ENCODE results near the gene CFAP20DC. TPM values are rescaled to one million over a fixed set of nuclear protein-coding genes. Genes with fewer than 3 reads are reported as not detected.
"Not testable (repeated sequence)": the region's sequence is repeated elsewhere in the genome, so short reads cannot be mapped to it uniquely, and the experiment has no call there.

The CFAP20DC gene
- total RNA-seq, 1 experiment from 2014 or later, result 2.9 TPM

- no peak overlapping the region for H2AFZ ChIP-seq (ENCODE audit: low read depth, low read length, poor library complexity, severe bottlenecking)
- no peak overlapping the region for H3K27ac ChIP-seq (ENCODE audit: low read depth, low read length)
- H3K9me2 ChIP-seq (ENCODE audit: insufficient read depth), result no peaks in the 10 kb centered on the region
- H3K4me2 ChIP-seq (ENCODE audit: low read length), result no peak overlapping the region
- no TSS peak for BruUV-seq (replicated peaks)
- no peak for ATAC-seq
- no peak for TF ChIP-seq POLR2A (IDR thresholded peaks at IDR 0.05; ENCODE audit: borderline replicate concordance, extremely low read depth, insufficient read depth, insufficient read length)
- no peak for TF ChIP-seq SP1 (IDR thresholded peaks at IDR 0.05; ENCODE audit: low read depth)
- TF ChIP-seq ATF3 (IDR thresholded peaks at IDR 0.05), result no peak
- no peak for TF ChIP-seq ZNF274 (IDR thresholded peaks at IDR 0.05; ENCODE audit: low read depth, low read length)
- TF ChIP-seq ELF1 (IDR thresholded peaks at IDR 0.05; ENCODE audit: borderline replicate concordance, low read depth), result no peak
- TF ChIP-seq EZH2phosphoT487 (IDR thresholded peaks at IDR 0.05; ENCODE audit: borderline replicate concordance), result no peak
- TF ChIP-seq EZH2 (IDR thresholded peaks at IDR 0.05), result no peak
- no peaks in the 10 kb centered on the region for H4K20me1 ChIP-seq (ENCODE audit: insufficient read depth)
- H3K4me1 ChIP-seq (ENCODE audit: control insufficient read depth in 1 of 2, insufficient read depth in 2 of 2, low read length in 2 of 2), result no peaks in the 10 kb centered on the region
- H3K36me3 ChIP-seq (ENCODE audit: control insufficient read depth in 1 of 2, insufficient read depth in 2 of 2, low read length in 2 of 2), result no peaks in the 10 kb centered on the region
- intact Hi-C loops (cut with micrococcal nuclease), result no loop called here
- H3K4me3 ChIP-seq (replicated peaks in 1 of 2; ENCODE audit: low read depth in 1 of 2, low read length in 2 of 2), result no peak overlapping the region
- POLR2A ChIA-PET, result no interaction called here
- no peak overlapping the region for H3K9ac ChIP-seq (ENCODE audit: low read length)
- no peak for DNase-seq (ENCODE audit: low read depth, low spot score)
- no peaks in the 10 kb centered on the region for H3K9me3 ChIP-seq (ENCODE audit: control insufficient read depth in 1 of 2, insufficient read depth in 1 of 2, low read depth in 1 of 2, low read length in 2 of 2)
- CTCF ChIA-PET, result no interaction called here
- RAD21 ChIA-PET (ENCODE audit: low non-redundant PET in 1 of 2, low total read pairs in 2 of 2, uncharacterized antibody in 2 of 2, unreplicated experiment in 2 of 2), result no interaction called here
- H3K27me3 ChIP-seq (ENCODE audit: insufficient read depth, low read length), result no peaks in the 10 kb centered on the region
- H3K79me2 ChIP-seq (ENCODE audit: insufficient read depth, low read length), result no peaks in the 10 kb centered on the region
Measured at GRCh38 chr3:58897646-58898045, 152.2 kb downstream of the CFAP20DC start.

- intact Hi-C loops (cut with micrococcal nuclease); H3K27ac ChIP-seq (ENCODE audit: low read depth, low read length); H3K79me2 ChIP-seq (ENCODE audit: insufficient read depth, low read length); BruUV-seq (replicated peaks); CTCF ChIA-PET; H3K9ac ChIP-seq (ENCODE audit: low read length); H3K9me3 ChIP-seq (ENCODE audit: control insufficient read depth in 1 of 2, insufficient read depth in 1 of 2, low read depth in 1 of 2, low read length in 2 of 2); DNase-seq (ENCODE audit: low read depth, low spot score); RAD21 ChIA-PET (ENCODE audit: low non-redundant PET in 1 of 2, low total read pairs in 2 of 2, uncharacterized antibody in 2 of 2, unreplicated experiment in 2 of 2); H3K36me3 ChIP-seq (ENCODE audit: control insufficient read depth in 1 of 2, insufficient read depth in 2 of 2, low read length in 2 of 2); H3K4me3 ChIP-seq (replicated peaks in 1 of 2; ENCODE audit: low read depth in 1 of 2, low read length in 2 of 2); H3K4me2 ChIP-seq (ENCODE audit: low read length); H3K27me3 ChIP-seq (ENCODE audit: insufficient read depth, low read length); H3K4me1 ChIP-seq (ENCODE audit: control insufficient read depth in 1 of 2, insufficient read depth in 2 of 2, low read length in 2 of 2); H4K20me1 ChIP-seq (ENCODE audit: insufficient read depth); ATAC-seq; POLR2A ChIA-PET; H3K9me2 ChIP-seq (ENCODE audit: insufficient read depth); H2AFZ ChIP-seq (ENCODE audit: low read depth, low read length, poor library complexity, severe bottlenecking): not testable (repeated sequence)
Measured at GRCh38 chr3:58895678-58896077, 154.1 kb downstream of the CFAP20DC start.

GRCh38 chr3:58892526-58892925 is 157.3 kb downstream of the CFAP20DC start:
- H3K36me3 ChIP-seq (ENCODE audit: control insufficient read depth in 1 of 2, insufficient read depth in 2 of 2, low read length in 2 of 2); H3K4me1 ChIP-seq (ENCODE audit: control insufficient read depth in 1 of 2, insufficient read depth in 2 of 2, low read length in 2 of 2); ATAC-seq; H3K79me2 ChIP-seq (ENCODE audit: insufficient read depth, low read length); RAD21 ChIA-PET (ENCODE audit: low non-redundant PET in 1 of 2, low total read pairs in 2 of 2, uncharacterized antibody in 2 of 2, unreplicated experiment in 2 of 2); H3K4me3 ChIP-seq (replicated peaks in 1 of 2; ENCODE audit: low read depth in 1 of 2, low read length in 2 of 2); H3K4me2 ChIP-seq (ENCODE audit: low read length); intact Hi-C loops (cut with micrococcal nuclease); H3K27me3 ChIP-seq (ENCODE audit: insufficient read depth, low read length); H3K27ac ChIP-seq (ENCODE audit: low read depth, low read length); H4K20me1 ChIP-seq (ENCODE audit: insufficient read depth); H3K9me2 ChIP-seq (ENCODE audit: insufficient read depth); DNase-seq (ENCODE audit: low read depth, low spot score); H3K9me3 ChIP-seq (ENCODE audit: control insufficient read depth in 1 of 2, insufficient read depth in 1 of 2, low read depth in 1 of 2, low read length in 2 of 2); H2AFZ ChIP-seq (ENCODE audit: low read depth, low read length, poor library complexity, severe bottlenecking); BruUV-seq (replicated peaks); H3K9ac ChIP-seq (ENCODE audit: low read length); POLR2A ChIA-PET; CTCF ChIA-PET: not testable (repeated sequence)

Measured in HCT116 (cell line).